CD1c-positive myeloid dendritic cell (primary cell): ENCODE results near the gene MCU.

ENCODE experiments used
- DNase-seq: peaks from one replicate; pipeline ENCODE4 v3.0.0-alpha.2; 2016; ENCODE audit errors: extremely low spot score

Gene MCU

GRCh38 chr10:72802763-72803505, 111.0 kb downstream of the MCU start:
- DNase-seq: no peak

GRCh38 chr10:72808001-72808400, 116.1 kb downstream of the MCU start:
- no peak for DNase-seq

GRCh38 chr10:72809006-72809405, 117.1 kb downstream of the MCU start:
- no peak for DNase-seq

GRCh38 chr10:72810976-72811375, 119.0 kb downstream of the MCU start:
- DNase-seq: no peak

- no peak for DNase-seq
These were observed 120.4 kb downstream of the MCU start for GRCh38 chr10:72812415-72812752.

GRCh38 chr10:72812753-72813430, 120.9 kb downstream of the MCU start:
- DNase-seq: peak; percentile 14

- DNase-seq: no peak
These were observed 122.3 kb downstream of the MCU start for GRCh38 chr10:72814099-72814790.

- DNase-seq: no peak
These were observed 124.6 kb downstream of the MCU start for GRCh38 chr10:72816565-72816964.

- DNase-seq: no peak
These were observed 126.1 kb downstream of the MCU start for GRCh38 chr10:72818076-72818475.

GRCh38 chr10:72819053-72819452, 127.1 kb downstream of the MCU start:
- DNase-seq: no peak

GRCh38 chr10:72821606-72822005, 129.7 kb downstream of the MCU start:
- DNase-seq: no peak

GRCh38 chr10:72822342-72822986, 130.5 kb downstream of the MCU start:
- DNase-seq: no peak

GRCh38 chr10:72825163-72825562, 133.2 kb downstream of the MCU start:
- DNase-seq: no peak

GRCh38 chr10:72826346-72826745, 134.4 kb downstream of the MCU start:
- DNase-seq: no peak

GRCh38 chr10:72828294-72828693, 136.4 kb downstream of the MCU start:
- DNase-seq: no peak

- no peak for DNase-seq
These were observed 138.7 kb downstream of the MCU start for GRCh38 chr10:72830625-72831024.

GRCh38 chr10:72831696-72832409, 139.9 kb downstream of the MCU start:
- DNase-seq: no peak

- DNase-seq: no peak
These were observed 140.8 kb downstream of the MCU start for GRCh38 chr10:72832701-72833100.

GRCh38 chr10:72834183-72834825, 142.4 kb downstream of the MCU start:
- DNase-seq: peak; percentile 68

- no peak for DNase-seq
These were observed 148.4 kb downstream of the MCU start for GRCh38 chr10:72840319-72840718.

GRCh38 chr10:72841487-72841886, 149.5 kb downstream of the MCU start:
- no peak for DNase-seq
